HT1080 (cell line): Measurements from ENCODE around the gene ACSL5. TPM values are rescaled to one million over a fixed set of nuclear protein-coding genes. Genes with fewer than 3 reads are reported as not detected.
"Not testable (repeated sequence)": the region's sequence is repeated elsewhere in the genome, so short reads cannot be mapped to it uniquely, and the experiment has no call there.

ENCODE experiments used
- DNase-seq: peaks from one replicate; pipeline ENCODE4 v3.0.0-alpha.2; 2015; ENCODE audit warnings: low read depth
- total RNA-seq: library from RNA; depleted of rRNA; stranded (reverse); fragments of >200 nt; shearing (Covaris generic); gene quantifications from 2 replicates; pipeline ENCODE4 v1.2.3, GENCODE V29; 2014

The ACSL5 gene
- total RNA-seq, 1 experiment from 2014 or later, result 0.63 TPM

- DNase-seq, result no peak
Observed at GRCh38 chr10:112348759-112349158, 25.2 kb upstream of the ACSL5 start.

GRCh38 chr10:112349521-112350085 is 24.3 kb upstream of the ACSL5 start:
- DNase-seq, result no peak

DNA sequence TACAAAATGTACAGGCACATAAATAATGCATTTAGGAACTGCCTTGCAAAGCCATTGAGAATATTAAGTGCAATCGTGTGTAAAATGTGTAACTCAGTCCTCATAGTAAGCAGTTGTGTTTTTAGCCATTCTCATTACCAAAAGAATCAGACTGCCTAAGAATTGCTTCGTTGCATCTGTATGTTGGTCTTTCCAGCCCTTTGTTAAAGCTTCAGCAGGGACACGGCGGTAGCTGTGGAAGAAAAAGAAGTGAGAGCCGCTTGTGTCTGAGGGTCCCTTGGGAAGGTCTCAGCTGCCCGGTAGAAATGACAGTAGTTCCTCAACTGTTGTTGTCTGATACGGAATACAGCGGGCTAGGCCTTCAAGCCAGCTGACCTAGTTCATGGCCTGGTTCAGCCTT is 22.8 kb upstream of the ACSL5 start:
- no peak for DNase-seq

DNA sequence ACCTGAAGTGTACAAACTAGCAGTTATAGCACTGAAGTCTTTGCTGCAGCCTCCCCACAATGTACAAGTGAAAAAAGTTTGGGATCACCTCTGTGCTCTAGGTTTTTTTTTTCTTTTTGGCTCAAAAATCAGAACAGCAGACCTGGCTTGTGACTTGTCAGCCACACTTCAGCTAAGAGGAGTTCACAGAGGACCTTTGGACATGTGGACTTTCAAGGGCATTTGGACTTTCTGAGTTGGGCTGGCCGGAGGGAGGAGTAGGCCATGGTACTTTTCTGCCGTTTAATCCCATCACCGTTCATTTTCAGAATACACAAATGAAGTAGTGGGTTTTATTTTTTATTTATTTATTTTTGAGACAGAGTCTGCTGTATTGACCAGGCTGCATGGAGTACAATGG is 21.9 kb upstream of the ACSL5 start:
- no peak for DNase-seq

- no peak for DNase-seq
Observed at GRCh38 chr10:112353046-112353445, 20.9 kb upstream of the ACSL5 start.

DNA sequence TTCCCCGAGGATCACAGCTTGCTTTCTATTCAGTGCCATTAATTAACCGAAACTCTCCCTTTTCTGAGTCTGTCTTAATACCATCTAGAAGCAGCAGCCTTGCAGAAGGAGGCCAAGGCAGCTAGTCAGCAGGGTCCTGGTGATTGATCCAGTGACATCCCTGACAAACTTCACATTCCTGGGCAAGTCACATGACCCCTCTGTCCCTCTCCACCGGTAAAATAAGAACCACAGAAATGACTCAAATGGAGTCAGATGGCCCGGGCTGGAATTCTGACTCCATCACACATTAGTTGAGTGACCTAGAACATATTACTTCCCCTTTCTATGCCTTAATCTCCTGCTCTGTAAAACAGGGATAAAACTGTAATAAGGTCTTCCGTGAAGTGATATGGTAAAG is 17.2 kb upstream of the ACSL5 start:
- peak; percentile 36 for DNase-seq

DNA sequence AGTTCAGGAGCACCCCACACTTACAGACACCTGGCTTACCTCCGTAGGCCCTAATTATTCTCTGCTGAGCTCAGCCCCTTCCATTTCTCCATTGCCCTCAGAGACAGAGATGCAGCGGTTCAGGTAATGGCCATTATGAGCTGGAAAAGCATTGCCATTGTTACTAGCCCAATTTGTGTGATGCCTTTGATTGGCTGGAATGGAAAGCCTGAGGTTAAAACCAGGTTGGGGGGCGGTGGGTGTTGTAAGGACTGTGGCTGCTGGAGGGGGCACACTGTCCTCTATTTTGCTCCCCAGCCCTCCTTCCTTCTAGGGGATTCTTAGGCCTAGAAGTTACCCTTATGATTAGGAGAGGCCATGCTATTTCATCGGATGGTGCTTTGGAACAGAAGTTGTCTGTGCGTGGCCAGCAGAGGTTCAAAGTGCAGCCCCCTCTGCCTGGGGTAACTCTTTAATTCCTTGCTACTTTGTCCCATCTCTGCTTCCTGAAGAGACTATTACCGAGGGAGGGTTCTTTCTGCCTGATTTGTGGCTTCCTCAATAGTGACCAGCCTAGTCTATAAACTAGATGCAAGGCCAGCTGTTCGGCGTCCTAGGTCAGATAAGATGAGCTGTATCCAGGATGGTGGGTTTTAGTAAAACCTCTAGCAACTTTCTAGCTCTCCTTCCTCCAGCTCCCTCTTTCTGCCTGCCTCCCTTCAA is 14.2 kb upstream of the ACSL5 start:
- no peak for DNase-seq

DNA sequence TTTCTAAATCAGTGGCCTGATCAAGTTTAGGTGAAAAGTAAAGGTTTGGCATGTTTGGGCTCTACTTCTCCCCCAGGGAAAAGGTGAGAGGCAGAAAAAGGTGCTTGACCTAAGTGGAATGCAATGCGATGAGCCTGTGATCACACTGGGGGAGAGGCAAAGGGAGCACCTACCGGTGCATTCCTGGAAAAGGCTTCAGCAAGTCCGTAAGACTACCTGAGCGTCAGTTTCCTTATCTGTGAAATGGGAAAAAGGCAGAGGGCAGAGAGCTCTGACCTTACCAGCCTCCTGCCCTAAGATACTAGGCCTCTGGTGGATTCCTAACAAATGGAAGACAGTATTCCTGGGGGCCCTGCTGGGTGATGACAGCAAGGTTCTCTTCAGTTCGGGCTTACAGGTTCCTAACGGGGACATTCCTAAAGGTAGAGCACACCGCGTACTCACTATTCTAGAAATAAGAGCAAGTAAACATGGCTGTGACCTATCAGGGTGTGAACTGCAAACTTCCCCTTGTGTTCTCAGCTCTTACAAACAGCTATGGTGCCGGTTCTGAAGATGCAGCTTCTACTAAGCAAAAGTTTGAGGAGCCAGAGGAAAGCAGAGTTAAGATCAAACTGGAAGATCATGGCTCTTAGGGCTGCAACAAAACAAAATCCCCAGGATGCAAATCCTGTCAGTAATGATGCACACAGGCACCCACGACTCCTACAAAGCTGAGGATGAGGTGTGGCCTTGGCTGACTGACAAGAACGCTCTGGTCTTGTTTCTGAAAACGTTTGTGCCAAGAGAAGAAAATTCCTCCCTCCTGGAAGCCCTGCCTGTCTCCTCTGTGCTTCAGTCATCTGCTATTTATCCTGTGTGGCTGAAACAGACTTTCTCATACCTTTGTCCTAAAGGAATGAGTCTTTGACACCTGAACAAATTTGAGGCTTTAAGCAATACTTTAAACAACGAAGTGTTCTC is 13.3 kb upstream of the ACSL5 start:
- DNase-seq, result peak; percentile 46

GRCh38 chr10:112361951-112362751 is 11.8 kb upstream of the ACSL5 start:
- DNase-seq, result peak; percentile 71

- DNase-seq, result no peak
Observed at GRCh38 chr10:112362833-112363232, 11.1 kb upstream of the ACSL5 start.

GRCh38 chr10:112363696-112364688 is 9.9 kb upstream of the ACSL5 start:
- DNase-seq, result no peak

DNA sequence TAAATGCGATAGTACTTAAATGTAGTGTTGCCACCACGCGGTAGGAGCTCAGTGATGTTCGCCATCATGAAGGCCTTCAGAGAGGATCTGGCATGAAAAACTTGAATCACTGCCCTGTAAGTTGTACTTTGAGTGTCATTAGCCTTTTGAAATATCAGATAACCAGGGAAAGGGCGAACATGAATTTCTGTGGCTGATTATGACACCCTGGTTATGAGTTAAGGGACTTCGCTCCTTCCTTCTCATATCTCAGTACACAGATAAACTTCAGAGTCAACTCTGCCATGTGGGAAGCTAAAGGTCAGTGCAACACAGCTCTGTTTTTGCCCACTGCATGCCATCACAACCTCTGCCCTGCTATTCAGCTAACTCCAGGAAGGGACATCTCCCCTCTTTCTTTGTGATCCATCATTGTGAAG is 8.9 kb upstream of the ACSL5 start:
- DNase-seq, result no peak

GRCh38 chr10:112365451-112365850 is 8.5 kb upstream of the ACSL5 start:
- DNase-seq, result no peak

GRCh38 chr10:112366992-112367391 is 6.9 kb upstream of the ACSL5 start:
- no peak for DNase-seq

- DNase-seq, result no peak
Observed at GRCh38 chr10:112367516-112367915, 6.4 kb upstream of the ACSL5 start.

GRCh38 chr10:112369495-112370423 is 4.2 kb upstream of the ACSL5 start:
- DNase-seq, result no peak

GRCh38 chr10:112370424-112370819 is 3.5 kb upstream of the ACSL5 start:
- no peak for DNase-seq

DNA sequence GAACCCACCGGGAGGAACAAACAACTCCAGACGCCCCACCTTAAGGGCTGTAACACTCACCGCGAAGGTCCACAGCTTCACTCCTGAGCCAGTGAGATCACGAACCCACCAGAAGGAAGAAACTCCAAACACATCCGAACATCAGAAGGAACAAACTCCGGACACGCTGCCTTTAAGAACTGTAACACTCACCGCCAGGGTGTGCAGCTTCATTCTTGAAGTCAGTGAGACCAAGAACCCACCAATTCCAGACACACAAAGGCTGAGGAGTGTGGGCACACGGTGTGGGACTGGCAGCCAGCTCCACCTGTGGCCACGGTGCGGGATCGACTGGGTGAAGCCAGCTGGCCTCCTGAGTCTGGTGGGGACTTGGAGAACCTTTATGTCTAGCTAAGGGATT is 2.6 kb upstream of the ACSL5 start:
- DNase-seq, result not testable (repeated sequence)
